RWPE2 (cell line): ENCODE data around the gene DLG1.
"Not testable (repeated sequence)": the region's sequence is repeated elsewhere in the genome, so short reads cannot be mapped to it uniquely, and the experiment has no call there.

Experiments used
- ATAC-seq: fragments of 200-7000 bp; cut with Tn5 transposase; 3 replicates; pipeline ENCODE4 v1.9.1; 2021; ENCODE audit warnings: low read depth
- DNase-seq: peaks from one replicate; pipeline ENCODE4 v3.0.0-alpha.2; 2020; ENCODE audit warnings: low spot score
- H3K27ac ChIP-seq: fragments of 450-650 bp; 2 replicates; pipeline ENCODE4 v1.5.1; 2017; ENCODE audit warnings: mild to moderate bottlenecking; ENCODE audit not compliant: poor library complexity, severe bottlenecking
- H3K27me3 ChIP-seq: fragments of 250-450 bp; sonication (Bioruptor Pico); 2 replicates; pipeline ENCODE4 v1.5.1; 2021; ENCODE audit warnings: mild to moderate bottlenecking, moderate library complexity; ENCODE audit not compliant: insufficient read depth, poor library complexity, severe bottlenecking
- H3K36me3 ChIP-seq: fragments of 250-450 bp; sonication (Bioruptor Pico); 2 replicates; pipeline ENCODE4 v1.5.1; 2020; ENCODE audit warnings: low read depth, mild to moderate bottlenecking, moderate library complexity
- H3K4me1 ChIP-seq: fragments of 250-450 bp; sonication (Bioruptor Pico); 2 replicates; pipeline ENCODE4 v1.5.1; 2021; ENCODE audit warnings: mild to moderate bottlenecking, moderate library complexity; ENCODE audit not compliant: insufficient read depth, poor library complexity, severe bottlenecking
- H3K4me3 ChIP-seq: fragments of 250-450 bp; sonication (Bioruptor Pico); 2 replicates; pipeline ENCODE4 v1.5.1; 2021; ENCODE audit warnings: mild to moderate bottlenecking, moderate library complexity; ENCODE audit not compliant: severe bottlenecking
- H3K9me3 ChIP-seq: fragments of 250-450 bp; sonication (Bioruptor Pico); 2 replicates; pipeline ENCODE4 v1.5.1; 2021; ENCODE audit warnings: mild to moderate bottlenecking, moderate library complexity; ENCODE audit not compliant: severe bottlenecking
- CTCF ChIP-seq: fragments of 450-650 bp; IDR thresholded peaks from one replicate; pipeline ENCODE4 v1.5.1; 2017; ENCODE audit warnings: mild to moderate bottlenecking, moderate library complexity; ENCODE audit not compliant: poor library complexity, severe bottlenecking

Gene DLG1

DNA sequence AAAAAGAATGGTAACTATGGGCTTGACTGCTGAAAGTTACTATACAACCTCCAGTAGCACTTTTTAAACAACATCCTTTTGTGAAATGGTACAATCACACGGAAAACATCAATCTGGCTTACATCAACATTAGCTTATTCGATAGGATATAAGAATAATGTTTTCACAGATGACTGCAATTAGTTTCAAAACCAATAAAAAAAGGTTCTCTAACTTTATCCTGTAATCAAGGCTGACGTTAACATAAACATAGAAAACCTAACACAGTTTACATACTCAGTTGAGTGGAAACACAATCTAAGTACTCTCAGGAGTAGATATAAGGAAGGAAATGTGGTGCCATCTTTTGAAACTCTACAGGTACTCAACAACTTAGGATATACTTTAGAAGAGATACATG lies 102.2 kb downstream of the DLG1 start:
- H3K4me3 ChIP-seq = no peak overlapping the region
- H3K36me3 ChIP-seq = peaks cover 38% of the 10 kb centered on the region
- H3K4me1 ChIP-seq = peaks cover 11% of the 10 kb centered on the region
- no peak for DNase-seq
- no peak for ATAC-seq
- H3K27me3 ChIP-seq = no peaks in the 10 kb centered on the region
- no peaks in the 10 kb centered on the region for H3K9me3 ChIP-seq
- no peak for TF ChIP-seq CTCF
- no peak overlapping the region for H3K27ac ChIP-seq

GRCh38 chr3:197195326-197195725 lies 103.1 kb downstream of the DLG1 start:
- no peak overlapping the region for H3K4me3 ChIP-seq
- DNase-seq = no peak
- H3K27ac ChIP-seq = no peak overlapping the region
- peaks cover 41% of the 10 kb centered on the region for H3K36me3 ChIP-seq
- no peak for ATAC-seq
- no peaks in the 10 kb centered on the region for H3K27me3 ChIP-seq
- TF ChIP-seq CTCF = no peak
- H3K4me1 ChIP-seq = peaks cover 11% of the 10 kb centered on the region
- no peaks in the 10 kb centered on the region for H3K9me3 ChIP-seq

GRCh38 chr3:197193759-197194158 lies 104.7 kb downstream of the DLG1 start:
- not testable (repeated sequence) for H3K4me3 ChIP-seq, H3K27me3 ChIP-seq, H3K27ac ChIP-seq, DNase-seq, H3K9me3 ChIP-seq
- H3K4me1 ChIP-seq = peaks cover 23% of the 10 kb centered on the region
- peaks cover 41% of the 10 kb centered on the region for H3K36me3 ChIP-seq
- ATAC-seq = 0 out of 3 replicates have a peak, but pooled peaks have one; percentile 29

- DNase-seq = no peak
- Histone ChIP-seq H3K36me3 (peaks cover 41% of the 10 kb centered on the region), H3K4me3 (no peak overlapping the region), H3K27ac (no peak overlapping the region), H3K27me3 (no peaks in the 10 kb centered on the region), H3K4me1 (peaks cover 23% of the 10 kb centered on the region), H3K9me3 (no peaks in the 10 kb centered on the region)
- no peak for TF ChIP-seq CTCF
- ATAC-seq = no peak
These were observed 106.5 kb downstream of the DLG1 start for GRCh38 chr3:197191897-197192296.

- Histone ChIP-seq H3K27ac (no peak overlapping the region), H3K4me3 (no peak overlapping the region), H3K36me3 (peaks cover 41% of the 10 kb centered on the region), H3K4me1 (peaks cover 20% of the 10 kb centered on the region), H3K9me3 (no peaks in the 10 kb centered on the region), H3K27me3 (no peaks in the 10 kb centered on the region)
- DNase-seq (no peak), ATAC-seq (no peak)
- TF ChIP-seq CTCF = no peak
These were observed 108.8 kb downstream of the DLG1 start for GRCh38 chr3:197189623-197190022.
